SHP77 (cell line): ENCODE results near the gene NFE2L3.
"Not testable (repeated sequence)": the region's sequence is repeated elsewhere in the genome, so short reads cannot be mapped to it uniquely, and the experiment has no call there.

ENCODE experiments used
- DNase-seq, 2 experiments: peaks; one replicate each; lab custom pipeline; 2025; lab: John Stamatoyannopoulos, UW

NFE2L3 gene

DNA sequence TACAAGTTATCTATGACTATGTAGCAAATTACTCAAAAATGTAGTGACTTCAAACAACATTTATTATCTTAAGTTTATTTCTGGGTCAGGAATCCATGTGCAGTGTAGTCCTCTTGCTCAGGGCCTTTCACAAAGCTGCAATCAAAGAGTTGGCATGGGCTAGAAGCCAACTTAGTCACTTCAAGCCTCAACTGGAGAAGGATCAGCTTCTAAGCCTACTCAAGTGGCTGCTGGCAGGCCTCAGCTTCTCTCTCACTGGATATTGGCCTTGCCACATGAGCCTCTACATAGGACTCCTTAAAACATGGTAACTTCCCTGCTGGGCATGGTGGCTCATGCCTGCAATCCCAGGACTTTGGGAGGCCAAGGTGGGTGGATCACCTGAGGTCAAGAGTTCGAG, 5.0 kb upstream of the NFE2L3 start:
- no peak for DNase-seq

DNA sequence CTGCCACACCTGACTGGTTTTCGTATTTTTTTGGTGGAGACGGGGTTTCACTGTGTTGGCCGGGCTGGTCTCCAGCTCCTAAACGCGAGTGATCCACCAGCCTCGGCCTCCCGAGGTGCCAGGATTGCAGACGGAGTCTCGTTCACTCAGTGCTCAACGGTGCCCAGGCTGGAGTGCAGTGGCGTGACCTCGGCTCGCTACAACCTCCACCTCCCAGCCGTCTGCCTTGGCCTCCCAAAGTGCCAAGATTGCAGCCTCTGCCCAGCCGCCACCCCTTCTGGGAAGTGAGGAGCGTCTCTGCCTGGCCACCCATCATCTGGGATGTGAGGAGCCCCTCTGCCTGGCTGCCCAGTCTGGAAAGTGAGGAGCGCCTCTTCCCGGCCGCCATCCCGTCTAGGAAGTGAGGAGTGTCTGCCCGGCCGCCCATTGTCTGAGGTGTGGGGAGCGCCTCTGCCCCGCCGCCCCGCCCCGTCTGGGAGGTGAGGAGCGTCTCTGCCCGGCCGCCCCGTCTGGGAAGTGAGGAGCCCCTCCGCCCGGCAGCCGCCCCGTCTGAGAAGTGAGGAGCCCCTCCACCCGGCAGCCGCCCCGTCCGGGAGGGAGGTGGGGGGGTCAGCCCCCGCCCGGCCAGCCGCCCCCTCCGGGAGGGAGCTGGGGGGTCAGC, 4.2 kb upstream of the NFE2L3 start:
- DNase-seq: not testable (repeated sequence)

GRCh38 chr7:26148307-26148700, 3.7 kb upstream of the NFE2L3 start:
- not testable (repeated sequence) for DNase-seq

GRCh38 chr7:26149391-26149977, 2.5 kb upstream of the NFE2L3 start:
- DNase-seq: no peak

GRCh38 chr7:26151096-26151495, 902 bp upstream of the NFE2L3 start:
- DNase-seq: no peak

GRCh38 chr7:26151650-26151952, 397 bp upstream of the NFE2L3 start:
- DNase-seq: no peak

DNA sequence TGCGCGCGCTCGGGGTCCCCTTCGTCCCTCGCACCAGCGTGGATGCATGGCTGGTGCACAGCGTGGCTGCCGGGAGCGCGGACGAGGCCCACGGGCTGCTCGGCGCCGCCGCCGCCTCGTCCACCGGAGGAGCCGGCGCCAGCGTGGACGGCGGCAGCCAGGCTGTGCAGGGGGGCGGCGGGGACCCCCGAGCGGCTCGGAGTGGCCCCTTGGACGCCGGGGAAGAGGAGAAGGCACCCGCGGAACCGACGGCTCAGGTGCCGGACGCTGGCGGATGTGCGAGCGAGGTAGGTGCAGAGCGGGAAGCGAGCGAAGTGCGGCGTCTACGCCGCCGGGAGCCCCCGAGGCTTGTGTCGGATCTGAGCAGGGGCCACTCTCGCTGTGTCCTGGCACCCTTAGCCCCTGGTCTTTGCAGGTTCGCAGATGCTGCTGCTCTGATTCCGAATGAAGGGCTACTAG, 813 bp downstream of the NFE2L3 start:
- not testable (repeated sequence) for DNase-seq

DNA sequence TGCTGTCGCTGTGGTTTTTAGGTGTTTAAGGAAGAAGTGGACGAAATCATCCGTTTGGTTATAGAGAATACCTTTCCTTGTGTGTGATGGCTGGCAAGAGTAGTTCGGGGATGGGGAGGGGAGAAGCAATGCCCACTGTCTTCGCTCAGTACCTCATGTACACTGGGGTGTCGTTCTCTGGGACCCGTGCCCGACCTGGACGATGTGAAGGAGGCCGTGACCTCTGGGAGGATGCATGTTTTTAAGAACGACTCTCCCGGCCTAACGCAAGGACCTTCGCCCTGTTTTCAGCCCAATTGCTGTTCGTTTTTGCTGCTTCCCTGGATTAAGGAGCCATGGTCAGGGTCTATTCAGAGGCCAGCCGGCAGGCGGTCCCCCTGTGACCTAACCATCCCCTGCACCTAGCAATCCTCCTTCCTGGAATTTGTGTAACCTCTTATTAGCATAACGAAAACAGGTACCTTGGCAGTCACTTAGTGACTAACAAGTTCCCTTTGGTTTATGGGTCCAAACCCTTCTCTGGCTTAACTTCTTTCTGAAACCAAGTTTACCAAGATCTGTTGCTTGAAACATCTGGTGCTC, 1.3 kb downstream of the NFE2L3 start:
- no peak for DNase-seq

- DNase-seq: no peak
Observed at GRCh38 chr7:26153823-26154783, 2.1 kb downstream of the NFE2L3 start.

GRCh38 chr7:26155531-26156375, 3.8 kb downstream of the NFE2L3 start:
- no peak for DNase-seq

DNA sequence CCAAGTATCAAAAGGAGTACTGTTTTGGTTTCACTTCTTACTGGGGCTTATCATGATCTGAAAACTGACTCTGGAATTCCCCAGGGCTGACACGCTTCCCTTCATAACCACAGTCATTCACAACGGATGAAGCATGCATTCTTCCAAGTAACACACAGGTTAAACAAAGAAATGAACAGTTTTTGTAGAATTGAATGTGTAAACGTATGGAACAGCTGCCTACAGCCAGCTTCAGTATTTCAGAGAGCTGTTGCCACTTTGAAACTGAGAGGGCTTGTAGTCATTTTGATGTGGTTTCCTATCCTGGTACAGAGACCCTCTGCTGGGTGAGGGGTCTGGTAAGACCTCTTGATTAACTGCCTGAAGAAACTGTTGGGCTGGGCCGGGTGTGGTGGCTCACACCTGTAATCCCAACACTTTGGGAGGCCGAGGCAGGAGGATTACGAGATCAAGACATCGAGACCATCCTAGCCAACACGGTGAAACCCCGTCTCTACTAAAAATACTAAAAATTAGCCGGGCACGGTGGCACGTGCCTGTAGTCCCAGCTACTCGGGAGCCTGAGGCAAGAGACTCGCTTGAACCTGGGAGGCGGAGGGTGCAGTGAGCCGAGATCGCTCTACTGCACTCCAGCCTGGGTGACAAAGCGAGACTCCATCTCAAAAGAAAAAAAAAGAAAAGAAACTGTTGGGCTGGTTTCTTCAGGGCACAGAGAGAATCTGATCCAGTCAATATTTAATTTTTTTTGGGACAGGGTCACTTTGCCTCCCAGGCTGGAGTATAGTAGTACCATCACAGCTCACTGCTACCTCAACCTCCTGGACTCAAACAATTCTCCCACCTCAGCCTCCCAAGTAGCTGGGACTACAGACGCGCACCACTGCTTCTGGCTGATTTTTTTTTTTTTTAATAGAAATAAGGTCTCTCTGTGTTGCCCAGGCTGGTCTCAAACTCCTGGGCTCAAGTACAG, 4.7 kb downstream of the NFE2L3 start:
- no peak for DNase-seq

DNA sequence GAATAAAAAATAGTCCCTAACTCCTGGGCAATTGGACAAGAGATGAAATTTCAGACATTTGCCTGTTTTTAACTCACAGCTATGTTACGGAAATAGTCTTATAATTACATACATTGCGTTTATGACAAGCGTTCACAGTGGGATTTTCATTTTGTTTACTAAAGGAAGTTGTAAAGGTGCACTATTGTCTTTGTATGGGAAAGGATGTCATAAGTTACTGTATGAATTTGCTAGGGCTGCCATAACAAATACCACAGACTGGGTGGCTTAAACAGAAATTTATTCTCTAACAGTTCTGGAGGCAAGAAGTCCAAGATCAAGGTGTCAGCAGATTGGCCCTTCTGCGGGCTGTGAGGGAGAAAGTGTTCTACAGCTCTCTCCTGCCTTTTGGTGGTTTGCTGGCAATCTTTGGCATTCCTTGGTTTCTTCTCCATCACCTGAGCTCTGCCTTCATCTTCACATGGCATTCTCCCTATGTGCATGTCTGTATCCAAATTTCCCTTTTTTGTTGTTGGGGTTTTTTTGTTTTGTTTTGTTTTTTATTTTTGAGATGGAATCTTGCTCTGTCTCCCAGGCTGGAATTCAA, 5.6 kb downstream of the NFE2L3 start:
- DNase-seq: no peak

DNA sequence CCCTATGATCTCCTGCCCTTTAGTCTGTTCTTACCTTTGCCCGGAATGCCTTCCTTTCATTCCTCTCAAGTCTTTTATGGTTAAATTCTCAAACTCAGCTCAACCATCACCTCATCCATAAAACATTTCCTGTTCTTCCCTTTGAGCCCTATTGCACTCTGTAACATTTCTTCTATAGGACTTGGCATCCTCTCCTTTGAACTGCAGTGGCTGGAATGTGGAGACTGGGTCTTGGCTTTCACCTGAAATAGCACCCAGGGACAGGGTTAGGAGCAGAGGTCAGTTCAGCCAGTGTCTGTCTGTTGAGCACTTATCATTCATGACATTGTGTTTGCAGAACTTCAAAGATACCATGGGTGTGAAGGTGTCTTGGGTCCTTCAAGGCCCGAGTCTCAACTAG, 7.2 kb downstream of the NFE2L3 start:
- DNase-seq: no peak

GRCh38 chr7:26160896-26161295, 8.9 kb downstream of the NFE2L3 start:
- no peak for DNase-seq

GRCh38 chr7:26162431-26162830, 10.4 kb downstream of the NFE2L3 start:
- no peak for DNase-seq

DNA sequence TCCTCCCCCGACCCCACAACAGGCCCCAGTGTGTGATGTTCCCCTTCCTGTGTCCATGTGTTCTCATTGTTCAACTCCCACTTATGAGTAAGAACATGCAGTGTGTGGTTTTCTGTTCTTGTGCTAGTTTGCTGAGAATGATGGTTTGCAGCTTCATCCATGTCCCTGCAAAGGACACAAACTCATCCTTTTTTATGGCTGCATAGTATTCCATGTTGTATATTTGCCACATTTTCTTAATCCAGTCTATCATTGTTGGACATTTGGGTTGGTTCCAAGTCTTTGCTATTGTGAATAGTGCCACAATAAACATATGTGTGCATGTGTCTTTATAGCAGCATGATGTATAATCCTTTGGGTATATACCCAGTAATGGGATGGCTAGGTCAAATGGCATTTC, 11.8 kb downstream of the NFE2L3 start:
- not testable (repeated sequence) for DNase-seq

DNA sequence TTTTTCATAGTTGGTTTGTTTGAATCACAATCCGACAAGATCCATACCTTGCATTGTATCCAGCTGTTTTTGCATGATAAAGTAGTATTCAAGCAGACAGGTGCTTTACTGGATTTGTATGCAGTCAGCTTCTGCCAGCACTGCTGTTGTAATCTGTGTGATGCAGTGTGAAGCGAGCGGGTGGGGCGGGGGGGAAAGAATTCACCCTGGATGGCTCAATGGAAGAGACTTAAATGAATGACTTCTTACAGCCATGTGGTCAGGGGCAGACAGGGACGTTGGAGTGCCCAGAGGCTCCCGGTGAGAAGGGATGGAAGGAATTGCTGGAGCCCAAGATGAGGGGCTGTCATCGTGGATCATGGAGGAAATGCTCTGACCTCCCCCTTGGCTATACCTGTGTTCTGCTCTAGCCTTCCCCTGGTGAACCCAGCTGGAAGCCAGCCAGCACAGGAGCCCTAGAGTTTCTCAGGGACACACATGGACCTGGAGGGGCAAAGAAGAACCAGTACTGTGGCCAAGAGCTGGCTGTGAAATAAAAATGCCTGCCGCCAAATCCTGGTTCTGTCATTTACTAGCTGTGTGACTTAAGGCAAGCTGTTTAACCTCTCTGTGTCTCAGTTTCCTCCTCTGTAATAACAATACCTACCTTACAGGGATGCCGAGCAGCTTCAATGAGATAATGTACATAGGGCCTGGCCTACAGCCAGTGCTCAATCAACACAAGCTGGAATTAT, 14.1 kb downstream of the NFE2L3 start:
- no peak for DNase-seq

- DNase-seq: no peak
Observed at GRCh38 chr7:26166684-26167266, 14.8 kb downstream of the NFE2L3 start.
